Measurements from ENCODE around the gene NDST1. TPM values are rescaled to one million over a fixed set of nuclear protein-coding genes. Genes with fewer than 3 reads are reported as not detected.
A peak's percentile ranks its signal among the peaks of the same experiment; 100 is the strongest.

NDST1 gene
- total and polyA plus RNA-seq, 3 experiments from 2014 or later: 0.13 to 2.8 (median 1.9) TPM

DNA sequence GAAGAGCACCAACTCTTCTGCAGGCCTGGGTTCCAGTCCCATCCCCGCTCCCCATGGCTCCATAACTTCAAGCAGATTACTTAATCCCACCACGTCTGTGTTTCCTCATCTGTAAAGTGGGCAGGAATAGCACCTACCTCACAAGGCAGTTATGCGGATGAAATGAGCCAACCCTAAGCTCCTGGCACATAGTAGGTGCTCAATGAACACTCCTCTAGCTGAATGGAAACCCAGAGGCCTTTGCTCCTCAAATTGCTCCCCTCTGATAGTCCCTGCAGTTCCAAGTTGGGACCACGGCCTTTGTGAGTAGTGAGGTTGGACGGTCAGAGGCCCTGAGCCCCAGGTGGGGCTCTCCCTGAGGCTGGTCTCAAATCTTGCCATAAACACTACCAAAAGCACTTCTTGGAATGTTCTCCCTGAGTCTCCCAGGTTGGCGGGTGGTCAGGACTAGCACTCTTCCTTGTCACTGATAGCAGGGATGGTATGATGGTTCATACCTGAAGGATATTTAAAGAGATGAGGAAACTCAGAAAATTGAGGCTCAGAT lies 97.0 kb downstream of the NDST1 start:
- peaks cover 5 to 10% of the 10 kb centered on the region in 2 donors for H3K27me3 Mint-ChIP-seq
- H3K4me1 Mint-ChIP-seq: no peaks in the 10 kb centered on the region
- ChIA-PET CTCF (interaction anchor here (1.0 kb wide), 1 partner anchor 11 kb away, joined by 3 read pairs; no protein-coding TSS in a partner anchor), POLR2A (no interaction called here)
- no peaks in the 10 kb centered on the region for H3K36me3 Mint-ChIP-seq
- Histone ChIP-seq H3K4me1 (ENCODE audit: insufficient read depth, low read length) (no peaks in the 10 kb centered on the region), H3K9me3 (ENCODE audit: low read length) (no peaks in the 10 kb centered on the region), H3K27me3 (ENCODE audit: insufficient read depth, low read length, poor library complexity, severe bottlenecking) (no peaks in the 10 kb centered on the region), H3K36me3 (ENCODE audit: insufficient read depth, low read length) (no peaks in the 10 kb centered on the region), H3K27ac (ENCODE audit: low read depth, low read length) (no peak overlapping the region), H3K4me3 (ENCODE audit: low read length) (no peak overlapping the region)
- peak overlapping the region in 1 of 8 donors; percentile 35 for H3K27ac Mint-ChIP-seq
- DNase-seq: no peak
- no peak overlapping the region for H3K4me3 Mint-ChIP-seq
- H3K9me3 Mint-ChIP-seq: no peaks in the 10 kb centered on the region

DNA sequence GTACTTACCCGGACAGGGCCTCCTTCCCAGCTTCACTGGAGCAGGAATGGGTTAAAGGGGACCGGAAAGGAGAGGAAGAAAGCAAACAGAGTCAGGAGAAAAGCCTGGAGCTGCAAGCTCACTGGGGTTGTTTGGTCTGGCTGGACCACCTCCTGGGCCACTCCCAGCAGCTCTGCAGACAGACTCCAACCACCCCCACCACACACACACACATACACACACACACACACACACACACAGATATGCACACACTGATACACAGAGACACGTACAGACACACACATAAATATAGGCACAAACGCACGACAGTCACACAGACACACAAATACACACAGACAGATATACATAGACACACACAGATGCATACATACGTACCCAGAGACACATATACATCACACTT lies 97.6 kb downstream of the NDST1 start:
- Histone ChIP-seq H3K9me3 (ENCODE audit: low read length) (no peaks in the 10 kb centered on the region), H3K27ac (ENCODE audit: low read depth, low read length) (no peak overlapping the region), H3K36me3 (ENCODE audit: insufficient read depth, low read length) (no peaks in the 10 kb centered on the region), H3K4me1 (ENCODE audit: insufficient read depth, low read length) (no peaks in the 10 kb centered on the region), H3K4me3 (ENCODE audit: low read length) (no peak overlapping the region), H3K27me3 (ENCODE audit: insufficient read depth, low read length, poor library complexity, severe bottlenecking) (no peaks in the 10 kb centered on the region)
- Mint-ChIP-seq H3K9me3 (no peaks in the 10 kb centered on the region), H3K36me3 (no peaks in the 10 kb centered on the region), H3K27me3 (peaks cover 5 to 10% of the 10 kb centered on the region in 2 donors), H3K27ac (no peak overlapping the region), H3K4me1 (no peaks in the 10 kb centered on the region), H3K4me3 (no peak overlapping the region)
- peak in 1 of 5 donors; percentile 13 for DNase-seq
- ChIA-PET CTCF (no interaction called here), POLR2A (no interaction called here)

DNA sequence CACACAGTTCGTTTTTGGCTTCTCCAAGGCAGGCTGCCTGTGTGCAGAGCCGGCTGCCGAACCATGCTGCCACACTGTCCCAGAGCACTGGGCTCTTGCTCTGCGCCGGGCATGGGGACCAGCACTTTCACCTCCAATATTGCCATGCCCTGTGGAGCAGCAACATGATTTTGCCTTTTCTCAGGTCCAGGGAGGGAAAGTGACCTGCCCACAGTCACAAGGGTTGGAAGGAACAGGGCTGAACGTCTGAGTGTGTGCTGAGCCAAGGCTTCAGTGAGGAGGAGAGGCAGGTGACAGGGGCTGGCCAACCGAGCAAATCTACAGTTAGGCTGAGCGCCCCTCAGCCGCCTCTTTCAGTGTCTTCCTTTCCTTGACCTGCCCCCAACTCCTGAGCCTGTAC lies 98.5 kb downstream of the NDST1 start:
- H3K36me3 Mint-ChIP-seq: no peaks in the 10 kb centered on the region
- H3K27ac Mint-ChIP-seq: peak overlapping the region in 1 of 8 donors; percentile 60
- peaks cover 6 to 10% of the 10 kb centered on the region in 2 donors for H3K27me3 Mint-ChIP-seq
- ChIA-PET CTCF (no interaction called here), POLR2A (no interaction called here)
- Histone ChIP-seq H3K4me3 (ENCODE audit: low read length) (no peak overlapping the region), H3K27ac (ENCODE audit: low read depth, low read length) (no peak overlapping the region), H3K4me1 (ENCODE audit: insufficient read depth, low read length) (no peaks in the 10 kb centered on the region), H3K27me3 (ENCODE audit: insufficient read depth, low read length, poor library complexity, severe bottlenecking) (no peaks in the 10 kb centered on the region), H3K9me3 (ENCODE audit: low read length) (no peaks in the 10 kb centered on the region), H3K36me3 (ENCODE audit: insufficient read depth, low read length) (no peaks in the 10 kb centered on the region)
- H3K9me3 Mint-ChIP-seq: no peaks in the 10 kb centered on the region
- H3K4me1 Mint-ChIP-seq: no peaks in the 10 kb centered on the region
- peak in 1 of 5 donors; percentile 33 for DNase-seq
- no peak overlapping the region for H3K4me3 Mint-ChIP-seq

DNA sequence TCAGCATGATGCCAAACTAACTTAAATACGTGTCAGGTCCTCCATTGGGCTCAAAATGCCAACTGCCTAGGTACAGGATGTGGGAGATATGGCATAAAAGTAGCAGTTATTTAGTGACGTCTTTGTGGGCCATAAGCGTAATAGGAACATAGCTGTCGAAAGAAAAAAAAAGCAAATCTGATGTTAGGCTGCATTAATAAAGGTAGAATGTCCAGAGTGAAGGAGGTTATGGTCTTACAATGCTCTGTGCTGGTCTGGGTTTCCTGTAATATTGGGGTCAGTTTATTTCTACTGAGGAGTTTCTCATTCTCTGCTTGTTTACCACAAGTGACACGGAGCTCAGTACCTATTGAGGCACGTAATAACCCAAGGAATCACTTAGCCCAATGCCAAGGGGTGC lies 99.2 kb downstream of the NDST1 start:
- H3K27me3 Mint-ChIP-seq: peaks cover 6 to 8% of the 10 kb centered on the region in 2 donors
- H3K4me3 Mint-ChIP-seq: no peak overlapping the region
- H3K36me3 Mint-ChIP-seq: no peaks in the 10 kb centered on the region
- no peaks in the 10 kb centered on the region for H3K4me1 Mint-ChIP-seq
- Histone ChIP-seq H3K4me3 (ENCODE audit: low read length) (no peak overlapping the region), H3K27ac (ENCODE audit: low read depth, low read length) (no peak overlapping the region), H3K36me3 (ENCODE audit: insufficient read depth, low read length) (no peaks in the 10 kb centered on the region), H3K27me3 (ENCODE audit: insufficient read depth, low read length, poor library complexity, severe bottlenecking) (no peaks in the 10 kb centered on the region), H3K9me3 (ENCODE audit: low read length) (no peaks in the 10 kb centered on the region), H3K4me1 (ENCODE audit: insufficient read depth, low read length) (no peaks in the 10 kb centered on the region)
- DNase-seq: no peak
- POLR2A ChIA-PET: no interaction called here
- H3K9me3 Mint-ChIP-seq: no peaks in the 10 kb centered on the region
- CTCF ChIA-PET: no interaction called here
- H3K27ac Mint-ChIP-seq: no peak overlapping the region

Other genes with a start within 250 kb of the NDST1 start
- not detected for gene CAMK2A, start 218.4 kb upstream of the NDST1 start, total RNA-seq
- gene CAMK2A, start 218.4 kb upstream of the NDST1 start, polyA plus RNA-seq: not detected
- gene ARSI, start 205.2 kb upstream of the NDST1 start, total RNA-seq: not detected
- gene ARSI, start 205.2 kb upstream of the NDST1 start, polyA plus RNA-seq: not detected
- 100 to 1,000 TPM; 116 to 120 TPM for gene TCOF1, start 150.4 kb upstream of the NDST1 start, total RNA-seq
- gene TCOF1, start 150.4 kb upstream of the NDST1 start, polyA plus RNA-seq: 33.1 TPM
- gene CD74, start 95.2 kb upstream of the NDST1 start, total RNA-seq: 100 to 1,000 TPM; 319 to 324 TPM
- gene CD74, start 95.2 kb upstream of the NDST1 start, polyA plus RNA-seq: 1,273 TPM
- gene RPS14, start 58.4 kb upstream of the NDST1 start, total RNA-seq: 1,000 to 10,000 TPM; 2,924 to 3,007 TPM
- 6,416 TPM for gene RPS14, start 58.4 kb upstream of the NDST1 start, polyA plus RNA-seq
- under 1 TPM in 1 of 2 experiments, not detected in 1; 0.13 TPM for gene SYNPO, start 132.5 kb downstream of the NDST1 start, total RNA-seq
- gene SYNPO, start 132.5 kb downstream of the NDST1 start, polyA plus RNA-seq: not detected
- gene MYOZ3, start 153.1 kb downstream of the NDST1 start, total RNA-seq: not detected
- gene MYOZ3, start 153.1 kb downstream of the NDST1 start, polyA plus RNA-seq: not detected
- 10 to 100 TPM; 72.7 to 73.6 TPM for gene RBM22, start 192.9 kb downstream of the NDST1 start, total RNA-seq
- 68.2 TPM for gene RBM22, start 192.9 kb downstream of the NDST1 start, polyA plus RNA-seq

All from CD8-positive, alpha-beta memory T cell (primary cell).